ENCODE results near the gene XRCC3. TPM values are rescaled to one million over a fixed set of nuclear protein-coding genes. Genes with fewer than 3 reads are reported as not detected.

The XRCC3 gene
- 11.3 TPM for total RNA-seq

GRCh38 chr14:103715052-103716000, at the start of gene XRCC3, which contains the start of gene ZFYVE21:
Gene XRCC3, minus strand, starts transcription at chr14:103715451. Its CDS starts 4,364 bp downstream, at chr14:103711087.
Gene ZFYVE21, plus strand, starts transcription at chr14:103715810. Its CDS starts 32 bp downstream, at chr14:103715842.
- peak; percentile 86 for ATAC-seq

GRCh38 chr14:103763730-103764488, 48.7 kb upstream of the XRCC3 start:
- ATAC-seq = no peak

GRCh38 chr14:103762541-103762940, 47.3 kb upstream of the XRCC3 start:
- no peak for ATAC-seq

- no peak for ATAC-seq
These were observed 46.8 kb upstream of the XRCC3 start for GRCh38 chr14:103762036-103762435.

GRCh38 chr14:103758059-103758776, 43.0 kb upstream of the XRCC3 start:
- peak; percentile 26 for ATAC-seq

GRCh38 chr14:103755060-103755459, 39.8 kb upstream of the XRCC3 start:
- ATAC-seq = no peak

GRCh38 chr14:103753774-103754173, 38.5 kb upstream of the XRCC3 start:
- no peak for ATAC-seq

GRCh38 chr14:103749860-103750259, 34.6 kb upstream of the XRCC3 start:
- ATAC-seq = no peak

GRCh38 chr14:103749452-103749851, 34.2 kb upstream of the XRCC3 start:
- ATAC-seq = no peak

GRCh38 chr14:103748534-103748857, 33.2 kb upstream of the XRCC3 start:
- ATAC-seq = no peak

GRCh38 chr14:103746701-103747100, 31.4 kb upstream of the XRCC3 start:
- ATAC-seq = peak; percentile 88

GRCh38 chr14:103745424-103745823, 30.2 kb upstream of the XRCC3 start:
- ATAC-seq = no peak

- no peak for ATAC-seq
These were observed 29.6 kb upstream of the XRCC3 start for GRCh38 chr14:103744621-103745395.

GRCh38 chr14:103743691-103744090, 28.4 kb upstream of the XRCC3 start:
- no peak for ATAC-seq

GRCh38 chr14:103742499-103743255, 27.4 kb upstream of the XRCC3 start:
- ATAC-seq = peak; percentile 22

GRCh38 chr14:103741876-103742275, 26.6 kb upstream of the XRCC3 start:
- ATAC-seq = no peak

GRCh38 chr14:103740991-103741689, 25.9 kb upstream of the XRCC3 start:
- ATAC-seq = no peak

GRCh38 chr14:103739793-103740501, 24.7 kb upstream of the XRCC3 start:
- ATAC-seq = no peak

- ATAC-seq = no peak
These were observed 24.2 kb upstream of the XRCC3 start for GRCh38 chr14:103739466-103739792.
